CD1c-positive myeloid dendritic cell (primary cell): Measurements from ENCODE around the gene ZNF592.

Source experiments
- DNase-seq: peaks from one replicate; pipeline ENCODE4 v3.0.0-alpha.2; 2016; ENCODE audit errors: extremely low spot score

ZNF592 gene

DNA sequence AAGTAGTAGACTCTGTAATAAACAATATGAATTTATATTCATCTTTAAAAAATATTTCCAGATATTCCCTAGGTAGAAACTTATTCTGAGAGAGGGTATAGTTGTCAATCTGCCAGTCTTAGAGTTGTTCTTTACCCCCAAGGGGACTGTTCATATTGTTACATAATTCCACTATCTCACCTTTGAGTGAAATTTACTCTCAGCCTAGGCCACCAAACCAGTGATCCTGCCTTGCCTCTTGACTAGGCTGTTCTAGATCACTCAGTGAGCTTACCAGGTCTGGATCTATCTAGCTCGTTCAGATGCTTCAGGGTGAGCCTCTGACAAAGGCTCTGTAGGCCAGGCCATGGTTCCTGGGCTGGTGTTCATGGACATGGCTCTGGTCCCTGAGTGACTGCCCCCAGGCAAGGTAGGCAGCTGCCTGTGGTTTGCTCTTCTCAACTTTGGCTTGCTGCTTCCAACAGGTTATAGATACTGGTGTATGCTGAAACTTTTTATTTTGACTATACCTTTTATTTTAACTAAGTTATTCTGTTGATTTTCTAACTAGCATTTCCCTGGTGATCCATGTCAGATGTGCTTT lies 27.6 kb downstream of the ZNF592 start:
- no peak for DNase-seq

DNA sequence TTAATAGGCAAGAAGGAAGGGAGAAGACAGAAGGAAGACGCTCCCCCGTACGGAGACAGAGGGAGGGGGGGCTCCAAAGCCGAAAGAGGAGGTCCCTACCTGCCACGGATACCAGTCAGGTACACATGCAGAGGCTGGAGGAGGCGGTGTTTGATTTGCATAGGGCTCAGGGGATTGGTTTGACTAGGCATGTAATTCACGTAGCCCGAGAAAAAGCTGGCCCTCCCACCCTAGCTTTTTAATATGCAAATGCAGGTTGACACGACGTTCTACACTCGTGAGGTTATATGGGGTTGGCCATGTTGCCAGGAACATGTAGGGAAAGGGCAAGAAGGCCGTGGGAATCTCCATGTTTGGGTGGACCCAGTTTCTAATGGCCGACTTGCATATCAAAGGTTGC lies 29.8 kb downstream of the ZNF592 start:
- no peak for DNase-seq

- DNase-seq, result no peak
These were observed 32.1 kb downstream of the ZNF592 start for GRCh38 chr15:84780492-84780891.

- DNase-seq, result no peak
These were observed 33.1 kb downstream of the ZNF592 start for GRCh38 chr15:84781495-84781894.

GRCh38 chr15:84782346-84782745 lies 34.0 kb downstream of the ZNF592 start:
- DNase-seq, result no peak

GRCh38 chr15:84783493-84784251 lies 35.3 kb downstream of the ZNF592 start:
- no peak for DNase-seq

DNA sequence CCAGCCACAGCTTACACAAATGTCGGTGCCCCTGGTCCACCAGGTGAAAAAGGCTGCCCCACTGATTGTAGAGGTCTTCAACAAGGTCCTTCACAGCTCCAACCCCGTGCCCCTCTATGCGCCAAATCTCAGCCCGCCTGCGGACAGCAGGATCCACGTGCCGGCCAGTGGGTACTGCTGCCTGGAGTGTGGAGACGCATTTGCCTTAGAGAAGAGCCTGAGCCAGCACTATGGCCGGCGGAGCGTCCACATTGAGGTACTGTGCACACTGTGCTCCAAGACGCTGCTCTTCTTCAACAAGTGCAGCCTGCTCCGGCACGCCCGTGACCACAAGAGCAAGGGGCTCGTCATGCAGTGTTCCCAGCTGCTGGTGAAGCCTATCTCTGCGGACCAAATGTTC lies 35.9 kb downstream of the ZNF592 start:
- DNase-seq, result no peak

DNA sequence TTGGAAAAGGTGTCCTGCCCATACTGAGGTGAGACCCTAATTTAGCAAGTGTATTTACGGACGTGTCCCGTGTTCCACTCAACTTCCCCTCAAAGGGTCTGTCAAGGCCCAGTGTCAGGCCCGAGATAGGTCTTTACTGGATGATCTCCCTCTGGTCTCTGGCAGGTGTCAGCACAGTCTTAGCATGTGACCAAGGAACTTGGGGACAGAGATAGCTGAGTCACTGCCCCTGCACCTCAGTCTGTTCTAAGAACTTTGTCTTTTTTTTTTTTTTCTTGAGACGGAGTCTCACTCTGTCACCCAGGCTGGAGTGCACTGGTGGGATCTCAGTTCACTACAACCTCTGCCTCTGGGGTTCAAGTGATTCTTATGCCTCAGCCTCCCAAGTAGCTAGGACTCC lies 36.7 kb downstream of the ZNF592 start:
- no peak for DNase-seq

DNA sequence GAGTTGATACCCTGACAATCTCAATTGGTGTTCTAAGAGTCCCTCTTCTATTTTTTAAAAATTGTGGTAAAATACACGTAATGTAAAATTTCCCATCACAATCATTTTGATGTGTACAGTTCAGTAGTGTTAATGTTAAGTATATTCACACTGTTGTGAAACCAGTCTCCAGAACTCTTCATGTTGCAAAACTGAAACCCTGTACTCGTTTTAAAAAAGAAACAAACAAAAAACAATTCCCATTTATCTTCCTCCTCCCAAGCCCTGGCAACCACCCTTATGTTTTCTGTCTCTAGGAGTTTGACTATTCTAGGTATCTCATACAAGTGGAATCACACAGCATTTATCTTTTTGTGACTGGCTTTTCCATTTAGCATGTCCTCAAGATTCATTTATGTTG lies 40.1 kb downstream of the ZNF592 start:
- no peak for DNase-seq

DNA sequence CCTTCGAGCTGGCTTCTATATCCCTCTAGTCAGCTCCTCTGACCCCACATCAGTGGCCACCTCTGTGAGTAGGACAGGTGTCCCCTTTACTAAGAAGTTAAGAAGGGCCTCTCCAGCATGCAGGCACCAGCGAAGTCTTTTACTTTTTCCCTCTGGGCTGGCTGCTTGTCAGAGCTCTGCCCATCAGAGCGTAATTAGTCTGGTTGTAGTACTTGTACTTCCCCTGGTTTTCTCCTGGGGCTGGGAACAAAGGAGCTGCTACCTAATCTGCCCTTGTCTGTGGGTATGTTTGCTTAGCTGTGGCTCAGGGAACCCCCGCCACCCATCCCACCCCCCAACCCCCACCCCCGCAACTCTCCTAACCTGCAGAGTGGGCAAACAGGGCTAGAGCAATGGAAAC lies 41.4 kb downstream of the ZNF592 start:
- no peak for DNase-seq

DNA sequence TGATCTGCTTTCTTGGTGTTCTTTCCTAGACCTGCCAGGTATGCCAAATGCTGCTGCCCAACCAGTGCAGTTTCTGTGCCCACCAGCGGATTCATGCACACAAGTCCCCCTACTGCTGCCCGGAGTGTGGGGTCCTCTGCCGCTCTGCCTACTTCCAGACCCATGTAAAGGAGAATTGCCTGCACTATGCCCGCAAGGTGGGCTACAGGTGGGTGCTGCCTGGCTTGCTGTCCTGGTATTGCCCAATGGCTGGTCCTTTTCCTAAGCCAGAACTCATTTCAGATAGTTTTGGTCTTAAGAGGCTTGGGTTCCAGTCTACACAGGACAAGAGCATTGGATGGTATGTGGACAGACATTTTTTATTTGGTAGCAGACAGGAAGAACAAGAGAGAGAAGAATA lies 42.3 kb downstream of the ZNF592 start:
- DNase-seq, result no peak

DNA sequence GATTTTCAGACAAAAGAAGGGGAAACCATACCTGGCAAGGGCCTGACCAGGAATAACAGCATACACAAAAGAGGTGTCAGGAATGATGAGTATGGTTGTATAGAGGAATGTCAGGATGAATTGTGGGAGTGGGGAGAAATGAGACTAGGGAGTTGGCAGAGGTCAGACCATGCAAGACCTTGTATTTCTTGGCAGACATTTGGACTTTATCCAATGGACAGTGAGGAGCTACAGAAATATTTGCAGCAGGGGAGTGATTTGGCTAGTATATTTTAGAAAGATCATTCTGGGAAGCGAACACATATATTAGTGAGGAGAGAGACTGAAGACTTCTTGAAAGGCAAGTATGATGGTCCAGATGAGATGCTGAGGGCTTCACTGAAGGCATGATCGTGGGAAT lies 43.4 kb downstream of the ZNF592 start:
- no peak for DNase-seq

GRCh38 chr15:84793431-84794161 lies 45.2 kb downstream of the ZNF592 start:
- no peak for DNase-seq

- DNase-seq, result no peak
These were observed 45.8 kb downstream of the ZNF592 start for GRCh38 chr15:84794162-84794547.

DNA sequence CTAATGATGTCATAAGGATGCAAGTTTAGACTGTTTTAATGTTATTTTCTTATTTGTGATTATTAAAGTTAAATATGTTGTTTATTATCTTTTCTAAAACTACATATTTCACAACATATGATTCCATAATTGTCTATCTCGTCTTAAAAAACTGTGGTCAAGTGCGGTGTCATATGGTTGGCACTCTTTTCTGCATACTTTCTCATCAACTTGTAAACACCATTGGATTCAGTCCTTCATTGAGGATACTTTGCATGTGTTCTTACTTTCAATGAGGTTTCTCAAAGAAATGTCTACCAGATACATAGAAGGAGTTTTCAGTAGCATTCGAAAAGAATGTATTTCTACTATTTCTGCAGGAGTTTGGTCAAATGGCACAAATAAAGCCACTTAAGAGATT lies 46.8 kb downstream of the ZNF592 start:
- DNase-seq, result no peak

DNA sequence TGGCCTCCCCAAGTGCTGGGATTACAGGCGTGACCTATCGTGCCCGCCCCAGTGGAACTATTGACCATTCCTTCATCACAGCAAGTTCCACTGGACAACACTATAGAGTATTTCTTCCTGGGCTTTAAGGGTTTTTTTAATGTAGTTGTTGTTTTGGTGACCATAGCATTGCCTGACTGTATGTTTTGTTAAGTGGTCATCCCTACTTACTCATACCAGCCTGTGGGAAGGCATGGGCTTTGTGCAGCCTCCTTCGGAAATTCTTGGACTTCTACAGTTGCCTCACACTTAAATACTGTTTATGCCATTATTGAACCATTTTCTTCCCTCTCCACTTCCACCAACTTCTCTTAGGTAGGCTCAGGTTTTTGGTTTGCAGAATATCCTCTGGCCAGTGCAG lies 48.8 kb downstream of the ZNF592 start:
- DNase-seq, result no peak

GRCh38 chr15:84797801-84798200 lies 49.4 kb downstream of the ZNF592 start:
- no peak for DNase-seq

DNA sequence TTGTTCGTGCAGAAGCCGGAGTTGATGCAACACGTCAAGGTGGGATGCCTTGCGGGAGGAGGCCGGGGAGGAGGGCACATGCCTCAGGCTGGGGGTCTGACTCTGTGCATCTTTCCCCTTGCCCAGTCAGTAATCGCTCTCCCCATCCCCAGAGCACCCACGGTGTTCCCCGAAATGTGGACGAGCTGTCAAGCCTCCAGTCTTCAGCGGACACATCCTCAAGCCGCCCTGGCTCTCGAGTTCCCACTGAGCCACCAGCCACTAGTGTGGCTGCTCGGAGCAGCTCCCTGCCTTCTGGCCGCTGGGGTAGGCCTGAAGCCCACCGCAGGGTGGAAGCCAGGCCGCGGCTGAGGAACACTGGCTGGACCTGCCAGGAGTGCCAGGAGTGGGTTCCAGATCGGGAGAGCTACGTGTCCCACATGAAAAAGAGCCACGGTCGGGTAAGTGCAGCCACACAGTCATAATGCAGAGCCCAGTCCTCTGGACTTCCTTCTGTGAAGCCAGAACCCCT lies 50.1 kb downstream of the ZNF592 start:
- no peak for DNase-seq

GRCh38 chr15:84799511-84800187 lies 51.3 kb downstream of the ZNF592 start:
- DNase-seq, result no peak

DNA sequence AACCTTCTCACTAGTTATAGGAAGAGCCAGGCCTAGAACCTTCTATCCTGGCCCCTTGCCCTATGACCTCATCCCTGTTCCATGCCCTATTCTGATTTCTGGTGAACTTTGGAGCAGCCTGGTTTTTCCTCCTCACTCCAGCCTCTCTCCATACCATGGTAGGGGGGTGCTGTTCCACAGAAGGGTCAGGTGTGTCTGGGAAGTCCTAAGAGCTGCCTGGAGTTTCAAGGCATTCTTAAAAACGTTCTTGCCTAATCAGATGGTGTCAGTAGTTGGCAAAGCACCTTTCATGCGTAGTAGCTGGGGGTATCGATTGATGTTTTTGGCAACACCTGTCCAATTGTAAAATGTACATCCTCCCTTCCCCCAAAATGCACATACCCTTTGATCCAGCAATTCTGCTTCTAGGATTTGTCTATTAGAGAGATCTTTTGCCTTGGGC lies 52.0 kb downstream of the ZNF592 start:
- no peak for DNase-seq

- no peak for DNase-seq
These were observed 55.9 kb downstream of the ZNF592 start for GRCh38 chr15:84804005-84804900.
